Measurements from ENCODE around the gene FFAR1.
"Not testable (repeated sequence)": the region's sequence is repeated elsewhere in the genome, so short reads cannot be mapped to it uniquely, and the experiment has no call there.

FFAR1 gene

DNA sequence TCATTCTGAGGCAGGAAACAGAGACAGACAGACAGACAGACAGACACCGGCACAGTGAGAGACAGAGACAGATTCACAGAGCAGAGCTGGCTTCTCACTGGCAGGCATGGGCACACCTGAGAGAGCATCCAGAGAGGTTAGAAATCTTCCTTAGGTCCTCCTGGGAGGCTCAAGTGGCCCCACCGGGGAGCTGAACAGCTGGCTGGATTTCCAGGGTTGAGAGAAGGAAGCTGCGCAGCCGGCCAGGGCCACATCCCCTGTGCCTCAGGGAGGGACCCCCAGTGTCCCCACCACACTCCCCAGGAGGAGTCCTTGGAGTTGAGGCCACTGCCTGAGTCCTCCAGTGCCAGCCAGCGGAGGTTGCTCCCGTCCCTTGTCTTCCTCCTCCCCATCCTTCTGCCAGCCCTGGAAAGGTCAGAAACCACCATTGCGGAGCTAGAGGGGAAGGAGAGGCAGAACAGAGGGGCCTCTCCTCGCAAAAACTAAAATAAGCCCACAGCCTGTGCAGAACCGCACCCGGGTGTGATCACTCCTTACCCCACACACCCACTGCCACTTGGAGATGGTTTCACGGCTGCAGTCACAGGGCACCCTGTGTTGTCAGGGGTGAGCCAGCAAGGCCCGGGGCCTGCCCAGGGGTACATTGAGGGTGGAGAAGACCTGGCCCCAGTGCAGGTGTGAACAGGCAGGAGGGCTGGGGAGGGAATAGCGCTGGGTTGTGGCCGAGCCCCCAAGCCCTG is 14.7 kb downstream of the FFAR1 start:
- DNase-seq: no peak

GRCh38 chr19:35363001-35363590 is 15.4 kb downstream of the FFAR1 start:
- no peak for DNase-seq

- no peak for DNase-seq
Observed at GRCh38 chr19:35363711-35364425, 16.2 kb downstream of the FFAR1 start.

- no peak for DNase-seq
Observed at GRCh38 chr19:35365303-35365702, 17.6 kb downstream of the FFAR1 start.

DNA sequence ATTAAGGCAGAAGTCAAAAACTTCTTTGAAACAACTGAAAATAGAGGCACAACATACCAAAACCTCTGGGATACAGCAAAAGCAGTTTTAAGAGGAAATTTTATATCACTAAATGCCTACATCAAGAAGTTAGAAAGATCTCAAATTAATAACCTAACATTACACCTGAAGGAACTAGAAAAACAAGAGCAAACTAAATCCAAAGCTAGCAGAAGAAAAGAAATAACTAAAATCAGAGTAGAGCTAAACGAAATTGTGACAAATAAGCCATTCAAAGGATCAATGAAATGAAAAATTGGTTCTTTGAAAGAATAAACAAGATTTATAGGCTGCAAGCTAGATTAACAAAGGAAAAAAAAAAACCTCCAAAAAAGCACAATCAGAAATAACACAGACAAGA is 20.7 kb downstream of the FFAR1 start:
- no peak for DNase-seq

DNA sequence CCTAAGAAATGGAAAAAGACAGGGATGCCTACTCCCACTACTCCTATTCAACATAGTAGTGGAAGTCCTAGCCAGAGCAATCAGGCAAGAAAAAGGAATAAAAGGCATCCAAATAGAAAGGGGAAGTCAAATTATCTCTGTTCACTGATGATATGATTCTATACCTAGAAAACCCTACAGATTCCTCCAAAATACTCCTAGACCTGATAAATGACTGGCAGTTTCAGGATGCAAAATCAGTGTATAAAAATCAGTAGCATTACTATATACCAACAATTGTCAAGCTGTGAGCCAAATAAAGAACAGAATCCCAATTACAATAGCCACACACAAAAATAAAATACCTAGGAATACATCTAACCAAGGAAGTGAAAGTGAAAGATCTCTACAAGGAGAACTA is 21.8 kb downstream of the FFAR1 start:
- DNase-seq: no peak

- DNase-seq: no peak
Observed at GRCh38 chr19:35370722-35371121, 23.0 kb downstream of the FFAR1 start, which contains the start of gene GPR42. Gene GPR42 (plus strand): TSS chr19:35371068. CDS start chr19:35371360, 292 bp downstream.

DNA sequence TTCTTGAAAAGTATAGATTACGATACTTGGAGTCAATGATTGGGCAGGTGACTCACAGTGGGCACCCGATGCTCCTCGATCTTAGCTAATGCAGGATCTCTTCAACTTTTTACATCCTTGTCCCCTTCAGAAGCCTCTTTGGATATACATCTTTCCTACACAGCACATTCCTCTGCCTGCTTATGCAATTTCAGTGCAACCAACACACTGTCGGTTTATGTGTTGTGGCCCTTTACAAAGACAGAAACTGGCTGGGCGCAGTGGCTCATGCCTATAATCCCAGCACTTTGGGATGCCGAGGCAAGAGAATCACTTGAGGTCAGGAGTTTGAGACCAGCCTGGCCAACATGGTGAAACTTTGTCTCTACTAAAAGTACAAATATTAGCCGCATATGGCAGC is 25.8 kb downstream of the FFAR1 start:
- DNase-seq: no peak

DNA sequence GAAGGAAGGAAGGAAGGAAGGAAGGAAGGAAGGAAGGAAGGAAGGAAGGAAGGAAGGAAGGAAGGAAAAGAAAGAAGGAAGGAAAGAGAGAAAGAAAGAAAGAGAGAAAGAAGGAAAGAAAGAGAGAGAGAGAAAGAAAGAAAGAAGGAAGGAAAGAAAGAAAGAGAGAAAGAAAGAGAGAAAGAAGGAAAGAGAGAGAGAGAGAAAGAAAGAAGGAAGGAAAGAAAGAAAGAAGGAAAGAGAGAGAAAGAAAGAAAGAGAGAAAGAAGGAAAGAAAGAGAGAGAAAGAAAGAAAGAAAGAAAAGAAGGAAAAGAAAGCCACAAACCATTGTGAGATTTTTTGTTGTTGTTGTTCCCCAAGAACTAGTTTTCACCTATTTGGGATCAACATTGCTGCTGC is 26.3 kb downstream of the FFAR1 start:
- not testable (repeated sequence) for DNase-seq

DNA sequence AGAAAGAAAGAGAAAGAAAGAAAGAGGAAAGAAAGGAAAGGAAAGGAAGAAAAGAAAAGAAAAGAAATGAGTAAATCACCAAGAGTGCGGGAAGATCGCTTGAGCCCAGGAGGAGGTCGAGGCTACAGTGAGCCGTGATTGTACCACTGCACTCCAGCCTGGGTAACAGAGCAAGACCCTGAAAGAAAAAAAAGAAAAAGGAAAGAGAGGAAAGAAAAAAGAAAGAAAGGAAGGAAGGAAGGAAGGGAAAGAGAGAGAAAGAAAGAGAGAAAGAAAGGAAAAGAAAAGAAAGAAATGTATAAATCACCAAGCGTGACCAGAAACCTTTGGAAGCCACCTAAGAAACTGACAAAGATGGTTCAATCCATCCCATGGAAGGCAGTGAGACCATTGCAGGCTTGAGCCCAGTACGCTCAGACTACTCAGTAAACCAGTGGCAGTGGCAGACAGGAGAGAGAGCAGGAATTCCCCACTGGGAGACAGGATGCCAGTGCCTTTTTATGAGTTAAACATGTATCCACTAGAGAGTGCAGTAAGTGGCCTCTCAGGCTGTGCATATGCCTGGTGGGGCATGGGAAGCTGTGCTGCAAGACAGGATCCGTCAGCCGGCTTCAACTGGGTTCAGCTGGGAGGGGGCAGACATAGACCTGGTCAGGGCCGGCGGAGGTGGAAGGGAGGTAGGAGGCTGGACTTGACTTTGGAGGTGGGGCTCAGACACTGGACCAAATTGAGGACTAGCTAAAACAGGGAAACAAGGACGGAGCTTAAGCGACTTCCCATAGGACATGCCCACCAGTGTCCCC is 28.0 kb downstream of the FFAR1 start:
- DNase-seq: no peak

DNA sequence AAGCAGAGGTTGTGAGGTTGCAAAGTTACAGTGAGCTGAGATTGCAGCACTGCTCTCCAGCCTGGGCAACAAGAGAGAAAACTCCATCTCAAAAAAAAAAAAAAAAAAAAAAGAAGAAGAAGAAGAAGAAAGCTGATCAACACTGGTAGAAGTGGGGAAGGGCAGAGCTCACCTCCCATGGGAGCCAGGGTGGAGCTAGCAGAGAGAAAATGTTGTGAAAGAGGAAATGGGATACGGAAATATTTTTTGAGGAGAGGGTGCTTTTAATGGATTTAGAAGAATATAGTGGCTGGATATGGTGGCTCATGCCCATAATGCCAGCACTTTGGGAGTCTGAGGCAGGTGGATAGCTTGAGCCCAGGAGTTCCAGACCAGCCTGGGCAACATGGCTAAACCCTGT is 30.0 kb downstream of the FFAR1 start:
- DNase-seq: no peak

DNA sequence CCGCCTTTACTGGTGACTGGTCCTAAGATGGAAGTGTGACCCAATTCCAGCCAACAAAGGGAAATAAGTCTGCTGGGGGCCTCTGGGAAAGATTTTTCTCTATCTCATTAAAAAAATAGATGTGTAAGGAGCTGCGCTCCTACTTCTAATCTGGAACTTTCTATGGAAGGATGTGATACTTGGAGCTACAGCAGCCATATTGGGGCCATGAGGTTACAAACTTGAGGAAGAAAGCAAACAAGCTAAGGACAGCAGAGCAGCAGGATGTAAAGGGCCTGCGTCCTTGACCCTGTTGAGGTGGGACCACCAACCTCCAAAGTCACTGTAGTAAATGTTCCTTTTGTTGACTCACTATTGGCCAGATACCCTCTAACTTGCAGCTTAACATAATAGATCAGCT is 30.7 kb downstream of the FFAR1 start:
- no peak for DNase-seq

GRCh38 chr19:35379545-35379944 is 31.8 kb downstream of the FFAR1 start:
- DNase-seq: not testable (repeated sequence)

DNA sequence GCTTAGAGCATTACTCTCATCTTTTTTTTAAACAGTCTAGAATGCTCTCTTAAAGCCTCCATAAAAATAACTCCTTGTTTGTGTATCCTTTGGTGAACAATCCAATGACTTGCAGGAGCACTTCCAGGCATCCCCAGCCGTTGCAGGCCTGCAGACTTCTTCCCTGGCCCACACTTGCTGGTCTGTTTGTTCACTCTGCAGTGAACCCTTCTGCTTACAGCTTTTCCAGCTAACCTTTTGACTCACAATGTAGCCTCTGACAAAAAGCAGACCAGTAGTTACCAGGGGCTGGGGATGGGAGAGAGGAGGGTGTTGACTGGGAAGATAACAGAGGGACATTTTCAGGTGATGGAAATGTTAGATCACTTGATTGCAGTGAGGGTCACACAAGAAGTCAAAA is 32.3 kb downstream of the FFAR1 start:
- DNase-seq: no peak

- no peak for DNase-seq
Observed at GRCh38 chr19:35380450-35381124, 32.9 kb downstream of the FFAR1 start.

- no peak for DNase-seq
Observed at GRCh38 chr19:35381318-35381717, 33.6 kb downstream of the FFAR1 start.

DNA sequence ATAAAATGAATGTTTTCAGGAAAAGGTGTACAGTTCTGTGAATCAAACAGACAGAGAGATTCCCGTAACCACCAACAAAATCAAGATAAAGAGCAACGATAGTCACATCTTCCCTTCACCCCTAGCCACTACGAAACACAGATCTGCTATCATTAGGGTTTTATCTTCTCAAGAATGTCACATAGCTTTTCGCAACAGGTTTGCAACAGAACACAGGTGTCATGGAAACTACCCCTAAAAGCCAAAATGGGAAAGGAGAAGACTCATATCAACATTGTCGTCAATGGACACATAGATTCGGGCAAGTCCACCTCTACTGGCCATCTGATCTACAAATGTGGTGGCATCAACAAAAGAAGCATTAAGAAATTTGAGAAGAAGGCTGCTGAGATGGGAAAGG is 34.2 kb downstream of the FFAR1 start:
- no peak for DNase-seq

DNA sequence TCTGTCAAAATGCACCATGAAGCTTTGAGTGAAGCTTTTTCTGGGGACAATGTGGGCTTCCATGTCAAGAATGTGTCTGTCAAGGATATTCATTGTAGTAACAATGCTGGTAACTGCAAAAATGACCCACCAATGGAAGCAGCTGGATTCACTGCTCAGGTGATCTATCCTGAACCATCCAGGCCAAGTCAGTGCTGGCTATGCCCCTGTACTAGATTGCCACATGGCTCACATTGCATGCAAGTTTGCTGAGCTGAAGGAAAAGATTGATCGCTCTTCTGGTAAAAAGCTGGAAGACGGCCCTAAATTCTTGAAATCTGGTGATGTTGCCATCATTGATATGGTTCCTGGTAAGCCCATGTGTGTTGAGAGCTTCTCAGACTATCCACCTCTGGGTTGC is 35.8 kb downstream of the FFAR1 start:
- no peak for DNase-seq

DNA sequence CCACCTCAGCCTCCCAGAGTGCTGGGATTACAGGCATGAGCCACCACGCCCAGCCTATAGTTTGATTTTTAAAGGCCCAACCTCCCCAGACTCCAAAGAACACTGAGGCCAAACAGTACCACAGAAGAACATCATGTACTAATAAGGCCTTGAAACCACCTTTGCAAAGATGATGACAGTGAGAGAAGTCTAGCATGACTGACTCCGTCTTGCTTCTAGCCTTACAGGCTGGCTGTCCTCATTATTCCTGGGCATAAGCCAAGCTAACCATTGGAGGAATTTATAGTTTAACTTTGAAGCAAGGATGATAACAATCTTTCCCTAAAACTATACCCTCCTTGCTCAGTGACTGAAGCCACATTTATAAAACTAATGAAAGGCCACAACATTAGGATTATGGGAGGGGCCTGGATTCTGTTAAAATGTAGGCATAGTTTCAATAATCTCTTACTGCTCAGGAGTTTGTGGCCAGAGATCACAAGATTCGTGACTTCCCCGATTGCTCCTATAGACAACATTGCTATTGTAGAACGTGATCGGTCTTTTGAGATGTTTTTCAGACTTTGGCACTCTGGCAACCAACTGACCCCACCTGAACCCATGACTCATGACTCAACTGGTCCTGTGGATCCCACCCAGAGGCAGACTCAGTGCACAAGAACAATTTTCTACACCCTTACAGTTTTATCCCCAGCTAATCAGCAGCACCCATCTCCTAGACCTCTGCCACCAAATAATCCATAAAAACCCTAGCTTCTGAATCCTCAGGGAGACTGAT is 40.8 kb downstream of the FFAR1 start:
- no peak for DNase-seq

DNA sequence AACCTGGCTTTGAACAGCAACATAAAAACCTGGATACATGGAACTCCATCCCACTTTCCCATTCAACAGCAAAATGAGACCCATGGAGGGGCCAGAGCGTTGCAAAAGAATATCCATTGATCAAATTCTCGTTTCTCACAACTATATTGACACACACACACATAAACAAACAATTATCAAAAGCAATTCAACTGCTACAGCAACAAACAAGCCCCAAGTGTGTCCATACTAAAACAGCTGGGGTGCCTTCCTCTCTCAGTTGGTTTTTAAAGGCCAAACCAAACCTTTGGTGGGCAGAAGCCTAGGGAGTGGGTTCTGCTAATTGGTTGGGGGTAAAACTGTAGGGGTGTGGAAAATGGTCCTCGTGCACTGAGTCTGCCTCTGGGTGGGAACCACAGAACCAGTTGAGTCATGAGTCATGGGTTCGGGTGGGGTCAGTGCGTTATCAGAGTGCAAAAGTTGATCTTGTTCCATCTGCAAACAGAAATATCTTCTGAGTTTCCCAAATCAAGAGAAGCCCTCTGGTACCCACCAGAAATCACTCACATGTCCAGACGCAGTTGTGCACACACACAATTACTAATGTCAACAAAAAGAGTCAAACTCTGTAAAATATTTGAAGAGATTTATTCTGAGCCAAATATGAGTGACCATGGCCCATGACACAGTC is 41.6 kb downstream of the FFAR1 start:
- DNase-seq: no peak
